ENCODE results near the gene ZNHIT6.
"Not testable (repeated sequence)": the region's sequence is repeated elsewhere in the genome, so short reads cannot be mapped to it uniquely, and the experiment has no call there.

The ZNHIT6 gene

GRCh38 chr1:85652327-85652726, 55.9 kb downstream of the ZNHIT6 start:
- Histone ChIP-seq H3K4me3 (ENCODE audit: low read depth, low read length) (no peak overlapping the region), H3K36me3 (no peaks in the 10 kb centered on the region), H3K9me3 (no peaks in the 10 kb centered on the region), H3K27me3 (no peaks in the 10 kb centered on the region), H3K4me1 (no peaks in the 10 kb centered on the region)
- DNase-seq: no peak
- TF ChIP-seq CTCF (IDR thresholded peaks at IDR 0.05; ENCODE audit: low read depth, low read length): no peak

- Histone ChIP-seq H3K9me3 (no peaks in the 10 kb centered on the region), H3K4me1 (no peaks in the 10 kb centered on the region), H3K36me3 (no peaks in the 10 kb centered on the region), H3K4me3 (ENCODE audit: low read depth, low read length) (no peak overlapping the region), H3K27me3 (no peaks in the 10 kb centered on the region)
- DNase-seq: no peak
- TF ChIP-seq CTCF (IDR thresholded peaks at IDR 0.05; ENCODE audit: low read depth, low read length): no peak
These were observed 57.6 kb downstream of the ZNHIT6 start for GRCh38 chr1:85650645-85651044.

DNA sequence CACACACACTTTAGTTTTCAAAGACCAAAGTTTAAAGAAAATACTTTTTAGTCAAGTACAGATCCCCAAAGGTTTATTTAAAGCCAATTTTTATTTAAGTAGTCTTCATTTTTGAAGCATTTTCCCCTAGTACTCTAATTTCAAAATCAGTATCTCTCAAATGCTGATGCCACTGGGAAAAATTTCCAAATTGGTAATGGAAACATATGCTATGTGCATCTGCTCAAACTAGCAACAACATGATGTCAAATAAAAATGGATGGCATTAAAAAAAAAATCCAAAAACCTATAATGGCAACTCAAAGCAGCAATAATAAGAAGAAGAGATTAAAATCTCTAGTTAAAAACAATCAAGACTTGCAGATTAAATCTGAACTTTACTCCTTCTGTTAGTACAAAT, 58.6 kb downstream of the ZNHIT6 start:
- H3K9me3 ChIP-seq: no peaks in the 10 kb centered on the region
- H3K4me1 ChIP-seq: no peaks in the 10 kb centered on the region
- no peaks in the 10 kb centered on the region for H3K27me3 ChIP-seq
- no peak for TF ChIP-seq CTCF (IDR thresholded peaks at IDR 0.05; ENCODE audit: low read depth, low read length)
- H3K36me3 ChIP-seq: no peaks in the 10 kb centered on the region
- H3K4me3 ChIP-seq (ENCODE audit: low read depth, low read length): no peak overlapping the region
- DNase-seq: no peak

- not testable (repeated sequence) for DNase-seq; H3K36me3 ChIP-seq; H3K4me1 ChIP-seq; H3K27me3 ChIP-seq; H3K4me3 ChIP-seq (ENCODE audit: low read depth, low read length); H3K9me3 ChIP-seq
These were observed 66.4 kb downstream of the ZNHIT6 start for GRCh38 chr1:85641598-85642556.

- H3K4me1 ChIP-seq; H3K9me3 ChIP-seq; H3K27me3 ChIP-seq; DNase-seq; H3K36me3 ChIP-seq; H3K4me3 ChIP-seq (ENCODE audit: low read depth, low read length): not testable (repeated sequence)
These were observed 68.3 kb downstream of the ZNHIT6 start for GRCh38 chr1:85639920-85640319.

DNA sequence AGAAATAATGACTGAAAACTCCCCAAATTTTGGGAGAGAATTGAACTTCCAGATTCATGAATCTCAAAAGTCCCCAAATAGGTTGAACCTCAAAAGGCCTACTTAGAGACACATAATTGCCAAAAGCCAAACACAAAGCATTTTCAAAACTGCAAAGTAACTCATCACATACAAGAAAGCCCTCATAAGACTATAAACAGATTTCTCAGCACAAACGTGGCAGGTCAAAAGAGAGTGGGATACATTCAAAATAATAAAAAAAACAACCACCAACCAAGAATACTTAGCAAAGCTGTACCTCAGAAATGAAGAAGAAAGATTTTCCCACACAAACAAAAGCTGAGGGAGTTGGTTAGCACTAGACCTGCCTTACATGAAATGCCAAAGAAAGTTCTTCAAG, 69.8 kb downstream of the ZNHIT6 start:
- DNase-seq: no peak
- H3K9me3 ChIP-seq: no peaks in the 10 kb centered on the region
- TF ChIP-seq CTCF (IDR thresholded peaks at IDR 0.05; ENCODE audit: low read depth, low read length): no peak

GRCh38 chr1:85630493-85630892, 77.7 kb downstream of the ZNHIT6 start:
- Histone ChIP-seq H3K36me3 (no peaks in the 10 kb centered on the region), H3K4me3 (ENCODE audit: low read depth, low read length) (no peak overlapping the region), H3K4me1 (no peaks in the 10 kb centered on the region), H3K9me3 (no peaks in the 10 kb centered on the region), H3K27me3 (no peaks in the 10 kb centered on the region)
- TF ChIP-seq CTCF (IDR thresholded peaks at IDR 0.05; ENCODE audit: low read depth, low read length): no peak
- no peak for DNase-seq

More for the DNA sequence above, 69.8 kb downstream of the ZNHIT6 start:
- Histone ChIP-seq H3K27me3 (no peaks in the 10 kb centered on the region), H3K4me3 (ENCODE audit: low read depth, low read length) (no peak overlapping the region), H3K36me3 (no peaks in the 10 kb centered on the region), H3K4me1 (no peaks in the 10 kb centered on the region)
